ENCODE results near the gene F2. TPM values are rescaled to one million over a fixed set of nuclear protein-coding genes. Genes with fewer than 3 reads are reported as not detected.
"Not testable (repeated sequence)": the region's sequence is repeated elsewhere in the genome, so short reads cannot be mapped to it uniquely, and the experiment has no call there.

The F2 gene
- total and polyA plus RNA-seq, 2 donors (not counting 1 experiment from before 2014, with no cell fraction given), result not detected

DNA sequence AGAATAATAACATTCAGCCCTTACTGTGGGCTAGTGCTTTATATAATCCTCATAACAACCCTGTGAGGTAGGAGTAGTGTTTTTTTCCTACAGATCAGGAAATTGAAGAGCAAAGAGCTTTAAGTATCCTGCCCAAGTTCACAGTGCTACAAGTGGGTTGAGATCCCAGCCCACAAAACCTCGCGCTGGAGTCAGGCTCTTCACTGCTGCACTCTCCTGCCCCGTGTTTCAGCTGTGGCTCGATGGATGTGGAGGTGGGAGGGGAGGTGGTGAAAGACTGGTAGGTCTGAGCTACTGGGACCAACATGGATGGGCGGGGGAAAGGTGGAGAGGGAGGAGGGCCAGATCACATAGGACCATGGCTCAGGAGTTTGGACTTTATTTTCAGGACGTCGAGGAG is 12.1 kb upstream of the F2 start:
- peaks cover 30% of the 10 kb centered on the region for H3K79me2 ChIP-seq (ENCODE audit: control insufficient read depth, insufficient read depth, low read length)
- H3K27me3 Mint-ChIP-seq, result no peaks in the 10 kb centered on the region
- CTCF ChIA-PET, result no interaction called here
- no peaks in the 10 kb centered on the region for H3K9me3 ChIP-seq (ENCODE audit: control extremely low read depth in 1 of 3, control insufficient read depth in 2 of 3, insufficient read depth in 1 of 3, low read length in 2 of 3)
- no peak overlapping the region for H3K4me2 ChIP-seq (replicated peaks; ENCODE audit: low read depth, low read length, poor library complexity, severe bottlenecking)
- no peaks in the 10 kb centered on the region for H3K27me3 ChIP-seq (replicated peaks in 1 of 4; ENCODE audit: control extremely low read depth in 1 of 4, control insufficient read depth in 3 of 4, insufficient read depth in 4 of 4, low read length in 3 of 4)
- DNase-seq (no peak), ATAC-seq (ENCODE audit: low read depth) (no peak)
- H3K4me3 ChIP-seq (ENCODE audit: control extremely low read depth in 1 of 5, extremely low read depth in 1 of 5, insufficient read depth in 1 of 5, low read depth in 2 of 5, low read length in 4 of 5), result no peak overlapping the region
- no peak overlapping the region for H3K9ac ChIP-seq (ENCODE audit: low read length)
- peaks cover 5 to 8% of the 10 kb centered on the region in 2 donors for H3K4me1 ChIP-seq (ENCODE audit: control insufficient read depth in 2 of 2, insufficient read depth in 2 of 2, low read length in 2 of 2)
- H3K9me3 Mint-ChIP-seq (ENCODE audit: insufficient read depth), result no peaks in the 10 kb centered on the region
- no peak overlapping the region for H2AFZ ChIP-seq (ENCODE audit: insufficient read depth, low read depth, low read length, poor library complexity, severe bottlenecking)
- H3K36me3 ChIP-seq (replicated peaks in 1 of 2; ENCODE audit: control extremely low read depth in 1 of 2, control insufficient read depth in 1 of 2, extremely low read depth in 1 of 2, insufficient read depth in 2 of 2, low read length in 1 of 2), result peaks cover 1 to 52% of the 10 kb centered on the region in 2 experiments
- H3K4me1 Mint-ChIP-seq, result peaks cover 9% of the 10 kb centered on the region
- intact Hi-C loops (cut with micrococcal nuclease), result no loop called here
- no peak for TF ChIP-seq EZH2 (IDR thresholded peaks at IDR 0.05; ENCODE audit: borderline replicate concordance, insufficient read depth, low read depth, low read length, poor library complexity, severe bottlenecking)
- TF ChIP-seq CTCF (IDR thresholded peaks at IDR 0.05), result no peak
- WGBS (ENCODE audit: insufficient coverage), result 99% methylated on average over 7 of the region's 7 CpGs
- no peak overlapping the region for H3K4me3 Mint-ChIP-seq
- POLR2A ChIA-PET, result no interaction called here
- no peaks in the 10 kb centered on the region for H4K20me1 ChIP-seq (ENCODE audit: control insufficient read depth, insufficient read depth, low read length, poor library complexity, severe bottlenecking)
- no peak overlapping the region for H3K27ac Mint-ChIP-seq
- H3K27ac ChIP-seq (ENCODE audit: low read length in 2 of 2), result no peak overlapping the region

DNA sequence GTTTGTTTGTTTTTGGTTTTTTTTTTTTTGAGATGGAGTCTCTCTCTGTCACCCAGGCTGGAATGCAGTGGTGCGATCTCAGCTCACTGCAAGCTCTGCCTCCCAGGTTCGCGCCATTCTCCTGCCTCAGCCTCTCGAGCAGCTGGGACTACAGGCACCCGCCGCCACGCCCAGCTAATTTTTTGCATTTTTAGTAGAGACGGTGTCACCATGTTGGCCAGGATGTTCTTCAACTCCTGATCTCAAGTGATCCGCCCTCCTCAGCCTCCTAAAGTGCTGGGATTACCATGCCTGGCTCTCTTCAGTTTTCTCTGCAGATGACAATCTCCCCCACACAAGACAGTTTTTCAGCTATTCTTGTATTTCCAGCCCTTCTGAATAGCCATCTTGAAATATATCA is 9.7 kb upstream of the F2 start:
- 98% methylated on average over 8 of the region's 9 CpGs for WGBS (ENCODE audit: insufficient coverage)
- H3K27me3 ChIP-seq (replicated peaks in 1 of 4; ENCODE audit: control extremely low read depth in 1 of 4, control insufficient read depth in 3 of 4, insufficient read depth in 4 of 4, low read length in 3 of 4); ATAC-seq (ENCODE audit: low read depth); H3K4me2 ChIP-seq (replicated peaks; ENCODE audit: low read depth, low read length, poor library complexity, severe bottlenecking); H3K9ac ChIP-seq (ENCODE audit: low read length); DNase-seq; H3K9me3 Mint-ChIP-seq (ENCODE audit: insufficient read depth); CTCF ChIA-PET; H2AFZ ChIP-seq (ENCODE audit: insufficient read depth, low read depth, low read length, poor library complexity, severe bottlenecking); intact Hi-C loops (cut with micrococcal nuclease); H3K4me1 ChIP-seq (ENCODE audit: control insufficient read depth in 2 of 2, insufficient read depth in 2 of 2, low read length in 2 of 2); POLR2A ChIA-PET; H3K27ac ChIP-seq (ENCODE audit: low read length in 2 of 2); H4K20me1 ChIP-seq (ENCODE audit: control insufficient read depth, insufficient read depth, low read length, poor library complexity, severe bottlenecking); H3K4me3 ChIP-seq (ENCODE audit: control extremely low read depth in 1 of 5, extremely low read depth in 1 of 5, insufficient read depth in 1 of 5, low read depth in 2 of 5, low read length in 4 of 5); H3K9me3 ChIP-seq (ENCODE audit: control extremely low read depth in 1 of 3, control insufficient read depth in 2 of 3, insufficient read depth in 1 of 3, low read length in 2 of 3); H3K27ac Mint-ChIP-seq; H3K27me3 Mint-ChIP-seq; H3K4me1 Mint-ChIP-seq; H3K4me3 Mint-ChIP-seq: not testable (repeated sequence)
- Histone ChIP-seq H3K79me2 (ENCODE audit: control insufficient read depth, insufficient read depth, low read length) (peaks cover 13% of the 10 kb centered on the region), H3K36me3 (replicated peaks in 1 of 2; ENCODE audit: control extremely low read depth in 1 of 2, control insufficient read depth in 1 of 2, extremely low read depth in 1 of 2, insufficient read depth in 2 of 2, low read length in 1 of 2) (peaks cover 1 to 34% of the 10 kb centered on the region in 2 experiments)

Measured in B cell (primary cell).